Liver (tissue), 3 donors: ENCODE results near the gene RAB41.

Source experiments
- EGR1 ChIP-seq, 2 donors: IDR thresholded peaks; 2 replicates each; pipeline ENCODE4 v1.6.1; 2016 to 2018; ENCODE audit warnings: antibody characterized with exemption in 2 of 2, low read depth in 2 of 2
- HNF4A ChIP-seq, 2 donors: conservative IDR thresholded peaks; 2 replicates each; pipeline ENCODE4 v1.6.1; 2016; ENCODE audit warnings: antibody characterized with exemption in 2 of 2, mild to moderate bottlenecking in 2 of 2
- JUND ChIP-seq, 2 donors: IDR thresholded peaks; 2 replicates each; pipeline ENCODE4 v1.6.1; 2016; ENCODE audit warnings: antibody characterized with exemption in 2 of 2
- NR2F2 ChIP-seq: IDR thresholded peaks from 2 replicates; pipeline ENCODE4 v1.6.1; 2016; ENCODE audit warnings: antibody characterized with exemption
- RAD21 ChIP-seq, 2 donors: IDR thresholded peaks; 2 replicates each; pipeline ENCODE4 v1.6.1; 2016; ENCODE audit warnings: antibody characterized with exemption in 2 of 2, mild to moderate bottlenecking in 2 of 2
- TAF1 ChIP-seq: conservative IDR thresholded peaks from 2 replicates; pipeline ENCODE4 v1.6.1; 2016; ENCODE audit warnings: antibody characterized with exemption, mild to moderate bottlenecking
- YY1 ChIP-seq: IDR thresholded peaks from 2 replicates; pipeline ENCODE4 v1.6.1; 2016; ENCODE audit warnings: antibody characterized with exemption, mild to moderate bottlenecking
- TF ChIP-seq, protein P1 (sequence below): IDR thresholded peaks from 2 replicates; pipeline ENCODE4 v1.6.1; 2016; ENCODE audit warnings: antibody characterized with exemption
- TF ChIP-seq, protein P2 (sequence below): fragments of 150-350 bp; IDR thresholded peaks from 2 replicates; pipeline ENCODE4 v1.5.1; 2017; ENCODE audit warnings: improper control_type of control experiment, low read depth, low read length; ENCODE audit not compliant: missing input control
- TF ChIP-seq, protein P3 (sequence below): IDR thresholded peaks from 2 replicates; pipeline ENCODE4 v1.6.1; 2016; ENCODE audit warnings: antibody characterized with exemption, mild to moderate bottlenecking
- TF ChIP-seq, protein P4 (sequence below): IDR thresholded peaks from 2 replicates; pipeline ENCODE4 v1.6.1; 2016; ENCODE audit warnings: antibody characterized with exemption
- donor health status: healthy.
- donor health status: healthy.

DNA sequence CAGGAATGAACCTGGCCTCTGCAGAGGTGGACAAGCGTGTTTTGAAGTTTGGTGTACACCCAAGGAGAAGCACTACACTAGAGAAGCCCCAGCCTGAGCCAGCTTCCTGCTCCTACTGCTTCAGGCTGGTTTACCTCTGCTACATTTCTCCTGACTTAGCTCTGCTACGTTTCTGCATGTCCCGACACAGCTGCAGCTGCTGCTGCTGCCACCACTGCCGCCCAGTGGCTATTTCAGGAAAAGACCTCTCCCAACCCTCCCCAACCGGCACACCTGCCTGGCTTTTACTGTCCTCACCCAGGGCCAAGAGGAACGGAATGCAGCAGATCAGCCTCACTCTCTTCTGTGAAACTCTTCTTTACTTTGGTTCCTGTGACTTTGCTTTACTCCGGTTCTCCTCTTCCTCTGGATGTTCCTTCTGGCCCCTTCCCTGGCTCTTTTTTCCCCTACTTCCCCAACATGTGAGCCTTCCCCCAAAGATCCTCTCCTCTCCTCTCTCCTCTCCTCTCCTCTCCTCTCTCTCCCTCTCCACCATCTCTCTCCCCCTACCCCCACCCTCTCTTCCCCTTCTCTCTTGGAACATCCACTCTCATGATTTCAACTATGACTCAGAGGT is 18.9 kb upstream of the RAB41 start:
- TF ChIP-seq, protein P1, sequence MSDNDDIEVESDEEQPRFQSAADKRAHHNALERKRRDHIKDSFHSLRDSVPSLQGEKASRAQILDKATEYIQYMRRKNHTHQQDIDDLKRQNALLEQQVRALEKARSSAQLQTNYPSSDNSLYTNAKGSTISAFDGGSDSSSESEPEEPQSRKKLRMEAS: no peak
- TF ChIP-seq, protein P2, sequence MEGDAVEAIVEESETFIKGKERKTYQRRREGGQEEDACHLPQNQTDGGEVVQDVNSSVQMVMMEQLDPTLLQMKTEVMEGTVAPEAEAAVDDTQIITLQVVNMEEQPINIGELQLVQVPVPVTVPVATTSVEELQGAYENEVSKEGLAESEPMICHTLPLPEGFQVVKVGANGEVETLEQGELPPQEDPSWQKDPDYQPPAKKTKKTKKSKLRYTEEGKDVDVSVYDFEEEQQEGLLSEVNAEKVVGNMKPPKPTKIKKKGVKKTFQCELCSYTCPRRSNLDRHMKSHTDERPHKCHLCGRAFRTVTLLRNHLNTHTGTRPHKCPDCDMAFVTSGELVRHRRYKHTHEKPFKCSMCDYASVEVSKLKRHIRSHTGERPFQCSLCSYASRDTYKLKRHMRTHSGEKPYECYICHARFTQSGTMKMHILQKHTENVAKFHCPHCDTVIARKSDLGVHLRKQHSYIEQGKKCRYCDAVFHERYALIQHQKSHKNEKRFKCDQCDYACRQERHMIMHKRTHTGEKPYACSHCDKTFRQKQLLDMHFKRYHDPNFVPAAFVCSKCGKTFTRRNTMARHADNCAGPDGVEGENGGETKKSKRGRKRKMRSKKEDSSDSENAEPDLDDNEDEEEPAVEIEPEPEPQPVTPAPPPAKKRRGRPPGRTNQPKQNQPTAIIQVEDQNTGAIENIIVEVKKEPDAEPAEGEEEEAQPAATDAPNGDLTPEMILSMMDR: peak; percentile 46
- TF ChIP-seq JUND (IDR thresholded peaks at IDR 0.05) (no peak), NR2F2 (no peak), RAD21 (IDR thresholded peaks at IDR 0.05) (peak; percentile 59 to 78), YY1 (no peak), EGR1 (IDR thresholded peaks at IDR 0.05; ENCODE audit: low read depth in 2 of 2) (no peak), TAF1 (no peak), HNF4A (conservative IDR thresholded peaks at IDR 0.05) (no peak)
- TF ChIP-seq, protein P3, sequence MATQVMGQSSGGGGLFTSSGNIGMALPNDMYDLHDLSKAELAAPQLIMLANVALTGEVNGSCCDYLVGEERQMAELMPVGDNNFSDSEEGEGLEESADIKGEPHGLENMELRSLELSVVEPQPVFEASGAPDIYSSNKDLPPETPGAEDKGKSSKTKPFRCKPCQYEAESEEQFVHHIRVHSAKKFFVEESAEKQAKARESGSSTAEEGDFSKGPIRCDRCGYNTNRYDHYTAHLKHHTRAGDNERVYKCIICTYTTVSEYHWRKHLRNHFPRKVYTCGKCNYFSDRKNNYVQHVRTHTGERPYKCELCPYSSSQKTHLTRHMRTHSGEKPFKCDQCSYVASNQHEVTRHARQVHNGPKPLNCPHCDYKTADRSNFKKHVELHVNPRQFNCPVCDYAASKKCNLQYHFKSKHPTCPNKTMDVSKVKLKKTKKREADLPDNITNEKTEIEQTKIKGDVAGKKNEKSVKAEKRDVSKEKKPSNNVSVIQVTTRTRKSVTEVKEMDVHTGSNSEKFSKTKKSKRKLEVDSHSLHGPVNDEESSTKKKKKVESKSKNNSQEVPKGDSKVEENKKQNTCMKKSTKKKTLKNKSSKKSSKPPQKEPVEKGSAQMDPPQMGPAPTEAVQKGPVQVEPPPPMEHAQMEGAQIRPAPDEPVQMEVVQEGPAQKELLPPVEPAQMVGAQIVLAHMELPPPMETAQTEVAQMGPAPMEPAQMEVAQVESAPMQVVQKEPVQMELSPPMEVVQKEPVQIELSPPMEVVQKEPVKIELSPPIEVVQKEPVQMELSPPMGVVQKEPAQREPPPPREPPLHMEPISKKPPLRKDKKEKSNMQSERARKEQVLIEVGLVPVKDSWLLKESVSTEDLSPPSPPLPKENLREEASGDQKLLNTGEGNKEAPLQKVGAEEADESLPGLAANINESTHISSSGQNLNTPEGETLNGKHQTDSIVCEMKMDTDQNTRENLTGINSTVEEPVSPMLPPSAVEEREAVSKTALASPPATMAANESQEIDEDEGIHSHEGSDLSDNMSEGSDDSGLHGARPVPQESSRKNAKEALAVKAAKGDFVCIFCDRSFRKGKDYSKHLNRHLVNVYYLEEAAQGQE: no peak
- TF ChIP-seq, protein P4, sequence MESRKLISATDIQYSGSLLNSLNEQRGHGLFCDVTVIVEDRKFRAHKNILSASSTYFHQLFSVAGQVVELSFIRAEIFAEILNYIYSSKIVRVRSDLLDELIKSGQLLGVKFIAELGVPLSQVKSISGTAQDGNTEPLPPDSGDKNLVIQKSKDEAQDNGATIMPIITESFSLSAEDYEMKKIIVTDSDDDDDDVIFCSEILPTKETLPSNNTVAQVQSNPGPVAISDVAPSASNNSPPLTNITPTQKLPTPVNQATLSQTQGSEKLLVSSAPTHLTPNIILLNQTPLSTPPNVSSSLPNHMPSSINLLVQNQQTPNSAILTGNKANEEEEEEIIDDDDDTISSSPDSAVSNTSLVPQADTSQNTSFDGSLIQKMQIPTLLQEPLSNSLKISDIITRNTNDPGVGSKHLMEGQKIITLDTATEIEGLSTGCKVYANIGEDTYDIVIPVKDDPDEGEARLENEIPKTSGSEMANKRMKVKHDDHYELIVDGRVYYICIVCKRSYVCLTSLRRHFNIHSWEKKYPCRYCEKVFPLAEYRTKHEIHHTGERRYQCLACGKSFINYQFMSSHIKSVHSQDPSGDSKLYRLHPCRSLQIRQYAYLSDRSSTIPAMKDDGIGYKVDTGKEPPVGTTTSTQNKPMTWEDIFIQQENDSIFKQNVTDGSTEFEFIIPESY: no peak
